ENCODE measurements around the gene SPATA9.
"Not testable (repeated sequence)": the region's sequence is repeated elsewhere in the genome, so short reads cannot be mapped to it uniquely, and the experiment has no call there.

Gene SPATA9

GRCh38 chr5:95641741-95642220, 41.0 kb downstream of the SPATA9 start:
- no peak for DNase-seq

- DNase-seq, result no peak
Measured at GRCh38 chr5:95638632-95639031, 44.2 kb downstream of the SPATA9 start.

- no peak for DNase-seq
Measured at GRCh38 chr5:95634081-95634480, 48.7 kb downstream of the SPATA9 start.

GRCh38 chr5:95633671-95634070, 49.1 kb downstream of the SPATA9 start:
- no peak for DNase-seq

- DNase-seq, result not testable (repeated sequence)
Measured at GRCh38 chr5:95632942-95633341, 49.8 kb downstream of the SPATA9 start.

- DNase-seq, result peak; percentile 87
Measured at GRCh38 chr5:95631991-95632675, 50.7 kb downstream of the SPATA9 start.

GRCh38 chr5:95631255-95631958, 51.4 kb downstream of the SPATA9 start:
- no peak for DNase-seq

GRCh38 chr5:95630394-95630917, 52.3 kb downstream of the SPATA9 start:
- no peak for DNase-seq

GRCh38 chr5:95628933-95629332, 53.9 kb downstream of the SPATA9 start:
- DNase-seq, result no peak

- DNase-seq, result no peak
Measured at GRCh38 chr5:95627971-95628810, 54.6 kb downstream of the SPATA9 start.

- DNase-seq, result no peak
Measured at GRCh38 chr5:95626701-95627100, 56.1 kb downstream of the SPATA9 start.

GRCh38 chr5:95624368-95624767, 58.4 kb downstream of the SPATA9 start:
- no peak for DNase-seq

- DNase-seq, result no peak
Measured at GRCh38 chr5:95623706-95624105, 59.1 kb downstream of the SPATA9 start.

GRCh38 chr5:95621839-95622629, 60.8 kb downstream of the SPATA9 start:
- DNase-seq, result peak; percentile 70

- DNase-seq, result peak; percentile 83
Measured at GRCh38 chr5:95620870-95621838, 61.6 kb downstream of the SPATA9 start.

- peak; percentile 88 for DNase-seq
Measured at GRCh38 chr5:95620030-95620869, 62.5 kb downstream of the SPATA9 start, which contains the start of gene GPR150. GPR150 (plus strand) TSS chr5:95620087; CDS start chr5:95620276, 189 bp downstream.

- DNase-seq, result no peak
Measured at GRCh38 chr5:95619514-95620029, 63.2 kb downstream of the SPATA9 start.

GRCh38 chr5:95619096-95619495, 63.7 kb downstream of the SPATA9 start:
- no peak for DNase-seq

GRCh38 chr5:95617057-95617456, 65.7 kb downstream of the SPATA9 start:
- DNase-seq, result no peak

- no peak for DNase-seq
Measured at GRCh38 chr5:95615164-95615467, 67.7 kb downstream of the SPATA9 start.

Data from activated effector memory CD4-positive, alpha-beta T cell treated with anti-CD3 and anti-CD28 coated beads, Interleukin-2, amount 50 U/mL, for 16 hours (primary cell).